ENCODE results near the gene OR2A5. TPM values are rescaled to one million over a fixed set of nuclear protein-coding genes. Genes with fewer than 3 reads are reported as not detected.

OR2A5 gene
- total and polyA plus RNA-seq, 2 donors from 2014 or later: not detected

GRCh38 chr7:144032516-144032915 lies 16.2 kb upstream of the OR2A5 start:
- FAIRE-seq: no peak
- Histone ChIP-seq H3K27me3 (ENCODE audit: control insufficient read depth, insufficient read depth, low read length) (no peaks in the 10 kb centered on the region), H3K36me3 (ENCODE audit: control insufficient read depth in 2 of 3, insufficient read depth in 3 of 3, low read length in 3 of 3) (no peaks in the 10 kb centered on the region), H3K9ac (ENCODE audit: low read length in 3 of 3) (no peak overlapping the region), H3K4me1 (ENCODE audit: control insufficient read depth in 2 of 3, insufficient read depth in 2 of 3, low read depth in 1 of 3, low read length in 3 of 3) (no peaks in the 10 kb centered on the region), H3K4me3 (ENCODE audit: low read length in 3 of 3) (no peak overlapping the region), H3K27ac (ENCODE audit: low read depth in 2 of 2, low read length in 2 of 2) (no peak overlapping the region), H3K9me3 (ENCODE audit: control insufficient read depth in 2 of 3, insufficient read depth in 1 of 3, low read length in 3 of 3) (no peaks in the 10 kb centered on the region)
- no peak for TF ChIP-seq CTCF (IDR thresholded peaks at IDR 0.05; ENCODE audit: borderline replicate concordance, extremely low read depth, insufficient read depth)
- intact Hi-C loops (cut with DNase I): no loop called here
- DNase-seq: no peak

GRCh38 chr7:144032985-144033709 lies 15.6 kb upstream of the OR2A5 start:
- Histone ChIP-seq H3K27me3 (ENCODE audit: control insufficient read depth, insufficient read depth, low read length) (no peaks in the 10 kb centered on the region), H3K9me3 (ENCODE audit: control insufficient read depth in 2 of 3, insufficient read depth in 1 of 3, low read length in 3 of 3) (no peaks in the 10 kb centered on the region), H3K9ac (ENCODE audit: low read length in 3 of 3) (no peak overlapping the region), H3K4me1 (ENCODE audit: control insufficient read depth in 2 of 3, insufficient read depth in 2 of 3, low read depth in 1 of 3, low read length in 3 of 3) (no peaks in the 10 kb centered on the region), H3K4me3 (ENCODE audit: low read length in 3 of 3) (no peak overlapping the region), H3K27ac (ENCODE audit: low read depth in 2 of 2, low read length in 2 of 2) (no peak overlapping the region), H3K36me3 (ENCODE audit: control insufficient read depth in 2 of 3, insufficient read depth in 3 of 3, low read length in 3 of 3) (no peaks in the 10 kb centered on the region)
- FAIRE-seq (no peak), DNase-seq (no peak)
- intact Hi-C loops (cut with DNase I): no loop called here
- TF ChIP-seq CTCF (IDR thresholded peaks at IDR 0.05; ENCODE audit: borderline replicate concordance, extremely low read depth, insufficient read depth): no peak

GRCh38 chr7:144035385-144035784 lies 13.4 kb upstream of the OR2A5 start:
- DNase-seq (no peak), FAIRE-seq (no peak)
- intact Hi-C loops (cut with DNase I): no loop called here
- no peaks in the 10 kb centered on the region for H3K36me3 ChIP-seq (ENCODE audit: control insufficient read depth in 2 of 3, insufficient read depth in 3 of 3, low read length in 3 of 3)
- TF ChIP-seq CTCF (IDR thresholded peaks at IDR 0.05; ENCODE audit: borderline replicate concordance, extremely low read depth, insufficient read depth): no peak
- H3K9me3 ChIP-seq (ENCODE audit: control insufficient read depth in 2 of 3, insufficient read depth in 1 of 3, low read length in 3 of 3): no peaks in the 10 kb centered on the region
- H3K9ac ChIP-seq (ENCODE audit: low read length in 3 of 3): no peak overlapping the region
- H3K27me3 ChIP-seq (ENCODE audit: control insufficient read depth, insufficient read depth, low read length): no peaks in the 10 kb centered on the region
- no peak overlapping the region for H3K4me3 ChIP-seq (ENCODE audit: low read length in 3 of 3)
- no peak overlapping the region for H3K27ac ChIP-seq (ENCODE audit: low read depth in 2 of 2, low read length in 2 of 2)
- H3K4me1 ChIP-seq (ENCODE audit: control insufficient read depth in 2 of 3, insufficient read depth in 2 of 3, low read depth in 1 of 3, low read length in 3 of 3): no peaks in the 10 kb centered on the region

All from kidney (tissue), 14 donors.